Astrocyte of the spinal cord (primary cell): Measurements from ENCODE around the gene TTYH3.
A peak's percentile ranks its signal among the peaks of the same experiment; 100 is the strongest.

Source experiments
- DNase-seq: peaks from one replicate; pipeline ENCODE4 v3.0.0; 2011; ENCODE audit warnings: low read depth, low spot score
- H3K4me3 ChIP-seq: 2 replicates; pipeline ENCODE4 v1.5.1; 2011; ENCODE audit warnings: low read depth, mild to moderate bottlenecking, low read length, moderate library complexity
- CTCF ChIP-seq: IDR thresholded peaks from 2 replicates; pipeline ENCODE4 v1.5.1; 2012; ENCODE audit warnings: low read depth, mild to moderate bottlenecking, low read length, inconsistent platforms
- in situ Hi-C: cut with HindIII; loops from 2 replicates; pipeline ENCODE4 v1.10.0; 2017; ENCODE audit warnings: low sequenced_read_pairs

The TTYH3 gene

GRCh38 chr7:2631946-2632732 is at the start of gene TTYH3:
TTYH3 (plus strand) TSS chr7:2631986; CDS start chr7:2632156, 170 bp downstream.
- H3K4me3 ChIP-seq: peak within 1 kb of the TSS; percentile 91
- no peak for DNase-seq
- no peak for TF ChIP-seq CTCF
- in situ Hi-C loops: no loop called here

- no peak for DNase-seq
- in situ Hi-C loops: no loop called here
- H3K4me3 ChIP-seq: no peak overlapping the region
- TF ChIP-seq CTCF: no peak
These were observed 49.6 kb upstream of the TTYH3 start for GRCh38 chr7:2582006-2582735.

- no peak overlapping the region for H3K4me3 ChIP-seq
- in situ Hi-C loops: no loop called here
- DNase-seq: no peak
- no peak for TF ChIP-seq CTCF
These were observed 47.8 kb upstream of the TTYH3 start for GRCh38 chr7:2583798-2584580.

- in situ Hi-C loops: no loop called here
- TF ChIP-seq CTCF: no peak
- no peak overlapping the region for H3K4me3 ChIP-seq
- no peak for DNase-seq
These were observed 46.3 kb upstream of the TTYH3 start for GRCh38 chr7:2585446-2585845.

GRCh38 chr7:2586326-2587020 is 45.3 kb upstream of the TTYH3 start:
- TF ChIP-seq CTCF: no peak
- in situ Hi-C loops: no loop called here
- no peak overlapping the region for H3K4me3 ChIP-seq
- DNase-seq: no peak

- TF ChIP-seq CTCF: no peak
These were observed 44.7 kb upstream of the TTYH3 start for GRCh38 chr7:2587134-2587533.

More at GRCh38 chr7:2587134-2587533, 44.7 kb upstream of the TTYH3 start:
- in situ Hi-C loops: no loop called here
- H3K4me3 ChIP-seq: no peak overlapping the region
- no peak for DNase-seq
